Activated CD4-positive, alpha-beta T cell treated with anti-CD3 and anti-CD28 coated beads for 24 hours (primary cell): ENCODE results near the gene TACC2.

Experiments used
- DNase-seq, 2 donors: peaks; one replicate each; pipeline ENCODE4 v3.0.0-alpha.2; 2020; ENCODE audit warnings: low read depth in 2 of 2

The TACC2 gene

DNA sequence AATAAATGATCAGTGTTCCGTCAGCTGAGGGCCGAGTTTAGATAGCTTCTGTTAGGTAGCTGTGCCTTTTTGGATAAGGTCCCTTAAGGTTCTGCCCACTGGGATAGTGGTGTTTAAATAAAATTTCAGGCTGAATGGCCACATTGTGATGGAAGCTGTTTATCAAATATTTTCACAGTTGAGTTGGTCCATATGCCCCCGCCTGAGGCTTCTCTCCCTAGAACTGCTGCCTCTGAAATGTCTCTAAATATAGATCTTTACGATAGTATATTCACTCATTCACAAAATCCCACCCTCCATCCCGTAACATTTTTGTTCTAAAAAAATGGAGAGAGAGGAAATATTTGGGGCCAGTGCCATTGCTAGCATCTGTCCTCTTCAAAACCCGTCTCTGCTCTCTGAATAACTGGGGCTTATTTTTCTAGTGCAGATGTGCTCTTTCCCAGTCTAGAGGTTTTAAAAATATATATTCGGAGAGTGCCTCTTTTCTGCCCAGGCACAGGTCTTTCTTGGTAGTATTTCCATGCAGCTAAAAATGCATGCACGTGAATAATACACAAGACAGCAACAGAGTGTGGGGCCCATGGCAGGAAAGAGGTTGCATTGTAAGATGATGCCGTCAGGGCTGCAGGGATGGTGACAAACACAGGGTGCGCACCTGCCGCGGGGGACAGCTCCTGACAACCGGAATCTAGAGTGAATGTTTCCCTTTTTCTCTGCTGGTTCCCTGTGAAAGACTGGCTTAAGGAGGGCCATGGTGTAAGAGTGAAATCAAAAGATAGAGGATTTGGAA lies 176.7 kb downstream of the TACC2 start:
- no peak for DNase-seq

DNA sequence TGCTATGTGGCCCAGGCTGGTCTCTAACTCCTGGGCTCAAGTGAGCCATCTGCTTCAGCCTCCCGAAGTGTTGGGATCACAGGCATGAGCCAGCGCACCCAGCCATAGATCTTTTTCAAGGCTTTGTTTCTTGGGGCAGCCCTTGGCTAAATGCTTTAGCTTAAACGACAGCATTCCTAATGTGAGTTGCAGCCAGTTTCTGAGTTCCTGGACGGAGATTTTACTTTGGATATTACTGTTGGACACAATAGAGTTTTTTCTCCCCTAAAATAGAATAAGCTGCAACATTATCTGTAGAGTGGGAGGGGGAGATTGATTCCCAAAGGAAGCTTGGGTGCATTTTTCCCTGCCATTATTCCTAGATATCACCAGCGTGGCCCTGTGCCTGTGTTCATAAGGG lies 179.1 kb downstream of the TACC2 start:
- no peak for DNase-seq

GRCh38 chr10:122168598-122169394 lies 179.8 kb downstream of the TACC2 start:
- DNase-seq, result no peak

- no peak for DNase-seq
Observed at GRCh38 chr10:122170802-122171201, 181.8 kb downstream of the TACC2 start.

DNA sequence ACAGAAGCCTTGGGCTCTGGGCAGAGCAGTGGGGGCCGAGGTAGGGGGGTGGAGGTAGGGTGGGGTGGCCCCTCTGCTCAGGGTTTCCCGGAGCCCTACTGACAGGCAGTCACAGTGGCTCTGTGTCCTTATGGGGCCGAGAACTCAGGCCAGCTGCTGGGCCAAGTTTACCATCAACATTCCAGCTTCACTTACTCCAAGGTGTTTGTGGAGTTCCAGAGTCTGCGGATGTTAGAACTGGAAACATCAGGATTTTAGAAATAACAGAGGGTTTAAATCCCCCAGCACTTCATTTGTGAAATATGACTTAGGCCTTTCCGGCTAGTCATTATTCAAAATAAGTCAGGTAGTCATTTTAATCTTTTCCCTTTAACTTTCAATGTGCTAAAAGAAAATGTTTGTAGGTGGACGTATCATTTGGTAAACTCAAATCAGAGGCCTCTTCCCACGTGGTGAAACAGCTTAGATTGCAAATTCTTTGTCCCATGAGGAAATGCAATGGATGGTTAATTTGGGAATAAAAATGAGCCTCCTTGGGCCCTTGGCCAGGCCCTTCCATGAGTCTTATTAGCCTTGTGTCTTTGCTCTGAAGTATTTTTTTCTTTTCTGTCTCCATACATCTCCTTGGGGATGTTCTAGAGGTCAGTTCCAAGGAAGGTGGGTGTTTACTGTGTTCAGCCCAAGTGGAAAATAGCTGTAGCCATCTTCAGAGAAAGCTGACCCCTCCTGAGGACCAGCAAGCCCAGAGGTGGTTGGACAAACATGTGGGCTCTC lies 182.5 kb downstream of the TACC2 start:
- no peak for DNase-seq

DNA sequence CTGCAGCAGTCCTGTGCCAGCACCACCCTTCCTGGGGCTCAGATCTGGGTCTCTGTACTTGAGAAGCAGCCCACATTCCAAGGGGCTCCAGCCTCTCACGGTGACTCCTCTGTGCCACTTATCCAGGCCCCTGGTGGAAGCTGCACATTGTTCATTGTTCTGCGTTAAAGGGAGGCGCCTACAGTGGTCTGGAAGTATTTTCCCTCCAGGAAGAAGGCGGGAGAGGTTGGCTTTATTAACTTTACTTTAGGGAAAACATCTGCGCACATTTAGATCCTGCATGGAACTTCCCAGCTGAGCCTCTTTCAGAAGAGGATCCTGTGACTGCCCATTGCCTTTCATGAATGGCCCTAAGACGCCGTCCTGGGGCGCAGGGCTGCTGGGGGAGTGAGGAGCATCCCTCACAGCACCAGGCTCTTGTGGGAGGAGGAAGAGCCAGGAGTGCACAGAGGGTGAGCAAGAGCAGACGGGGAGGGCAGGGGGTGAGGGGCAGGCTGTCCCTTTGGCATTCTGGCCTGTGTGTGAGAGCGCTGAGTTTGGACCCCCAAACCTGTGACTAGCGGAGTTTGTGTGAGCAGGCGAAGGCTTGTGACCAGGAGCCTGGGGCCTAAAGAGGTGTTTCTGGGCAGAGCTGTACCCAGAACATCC lies 183.5 kb downstream of the TACC2 start:
- no peak for DNase-seq

GRCh38 chr10:122173337-122173736 lies 184.4 kb downstream of the TACC2 start:
- DNase-seq, result no peak

DNA sequence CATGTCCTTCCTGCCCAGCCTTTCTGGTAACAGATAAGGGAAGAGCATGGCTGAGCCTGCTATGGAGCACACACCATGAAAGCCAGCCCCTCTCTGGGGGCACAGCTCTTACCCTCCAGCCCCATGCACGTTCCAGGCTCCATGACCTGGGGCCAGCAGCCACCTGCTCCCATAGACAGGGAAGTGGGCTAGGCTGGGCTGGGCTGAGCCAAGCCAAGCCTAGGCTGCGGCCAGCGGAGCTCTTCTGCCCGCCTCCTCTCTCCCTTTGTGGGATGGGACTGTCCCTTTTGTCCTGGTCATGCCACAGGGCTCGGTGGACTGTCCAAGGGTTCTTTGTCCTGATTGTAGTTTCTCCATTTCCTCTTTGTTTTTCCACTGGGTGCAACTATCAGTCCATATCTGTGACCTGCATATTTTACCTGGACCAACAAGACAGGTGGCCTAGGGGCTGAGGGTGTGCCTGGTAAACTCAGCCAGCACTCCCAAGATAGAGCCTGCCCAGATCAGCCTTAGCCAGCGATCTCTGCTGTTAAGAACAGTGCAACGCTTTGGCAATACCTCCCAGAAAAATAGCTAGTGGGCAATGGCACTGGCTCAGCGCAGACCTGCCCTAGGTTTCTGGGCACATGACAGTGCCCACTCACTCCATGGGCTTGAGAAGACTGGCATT lies 184.9 kb downstream of the TACC2 start:
- no peak for DNase-seq

- no peak for DNase-seq
Observed at GRCh38 chr10:122176232-122177213, 187.6 kb downstream of the TACC2 start.

- no peak for DNase-seq
Observed at GRCh38 chr10:122178655-122179054, 189.7 kb downstream of the TACC2 start.

- no peak for DNase-seq
Observed at GRCh38 chr10:122181041-122181732, 192.2 kb downstream of the TACC2 start.

DNA sequence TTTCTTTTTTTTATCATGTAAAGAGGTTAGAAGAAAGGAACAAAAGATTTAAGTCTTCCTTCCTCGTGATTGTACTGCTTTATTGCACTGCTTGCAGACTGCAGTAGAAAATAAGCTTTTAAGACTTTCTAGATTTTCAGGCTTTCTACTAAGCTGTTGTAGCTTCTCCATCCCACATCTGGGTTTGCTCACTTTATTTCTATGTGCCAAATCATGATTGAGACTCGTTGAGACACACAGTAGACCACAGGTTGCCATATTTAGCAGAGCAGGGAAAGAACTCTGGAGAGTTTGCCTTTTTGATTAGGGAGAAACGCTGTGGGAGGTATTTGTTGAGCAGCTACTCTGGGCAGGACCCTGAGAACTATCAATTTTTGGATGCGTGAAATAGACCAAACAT lies 192.9 kb downstream of the TACC2 start:
- no peak for DNase-seq

GRCh38 chr10:122182308-122182707 lies 193.3 kb downstream of the TACC2 start:
- no peak for DNase-seq

- DNase-seq, result no peak
Observed at GRCh38 chr10:122184254-122184653, 195.3 kb downstream of the TACC2 start.

GRCh38 chr10:122185643-122186042 lies 196.7 kb downstream of the TACC2 start:
- no peak for DNase-seq

DNA sequence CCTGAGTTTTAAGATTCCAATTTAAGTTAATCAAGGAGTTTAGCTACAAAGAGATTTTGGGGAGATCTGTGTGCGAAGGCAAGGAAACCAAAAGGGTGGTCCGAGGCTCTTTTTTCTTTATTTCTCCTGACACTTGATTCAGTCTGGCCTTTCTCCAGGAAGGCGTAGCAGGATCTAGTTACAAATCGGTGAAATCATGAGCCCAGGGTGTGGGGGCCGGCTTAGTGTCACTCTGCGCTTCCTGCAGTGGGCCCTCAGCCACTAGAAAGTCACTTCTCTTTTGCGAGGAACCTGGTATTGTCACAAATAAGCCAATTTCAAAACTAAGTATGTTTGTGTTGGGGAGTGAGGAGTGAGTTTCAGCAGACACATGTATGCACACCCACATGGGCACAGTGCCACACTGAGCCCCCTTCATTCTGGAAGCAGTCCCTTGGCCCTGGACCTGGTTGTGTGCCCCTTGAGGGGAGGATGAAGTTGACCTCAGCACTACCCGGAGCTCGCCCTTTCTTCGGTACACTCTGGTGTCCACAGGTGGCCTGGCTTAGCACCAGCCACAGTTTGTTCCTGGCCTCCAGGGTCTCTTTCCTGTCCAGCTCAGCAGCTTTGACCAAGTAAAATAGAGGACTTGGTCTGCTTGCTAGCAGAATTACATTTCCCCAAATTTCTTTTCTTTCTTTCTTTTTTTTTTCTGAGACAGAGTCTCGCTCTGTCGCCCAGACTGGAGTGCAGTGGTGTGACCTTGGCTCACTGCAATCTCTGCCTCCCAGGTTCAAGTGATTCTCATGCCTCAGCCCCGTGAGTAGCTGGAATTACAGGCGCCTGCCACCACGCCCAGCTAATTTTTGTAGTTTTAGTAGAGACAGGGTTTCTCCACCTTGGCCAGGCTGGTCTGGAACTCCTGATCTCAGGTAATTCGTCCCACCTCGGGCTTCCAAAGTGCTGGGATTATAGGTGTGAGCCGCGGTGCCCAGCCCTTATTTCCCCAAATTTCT lies 198.2 kb downstream of the TACC2 start:
- DNase-seq, result no peak

GRCh38 chr10:122188706-122189105 lies 199.7 kb downstream of the TACC2 start:
- DNase-seq, result no peak

DNA sequence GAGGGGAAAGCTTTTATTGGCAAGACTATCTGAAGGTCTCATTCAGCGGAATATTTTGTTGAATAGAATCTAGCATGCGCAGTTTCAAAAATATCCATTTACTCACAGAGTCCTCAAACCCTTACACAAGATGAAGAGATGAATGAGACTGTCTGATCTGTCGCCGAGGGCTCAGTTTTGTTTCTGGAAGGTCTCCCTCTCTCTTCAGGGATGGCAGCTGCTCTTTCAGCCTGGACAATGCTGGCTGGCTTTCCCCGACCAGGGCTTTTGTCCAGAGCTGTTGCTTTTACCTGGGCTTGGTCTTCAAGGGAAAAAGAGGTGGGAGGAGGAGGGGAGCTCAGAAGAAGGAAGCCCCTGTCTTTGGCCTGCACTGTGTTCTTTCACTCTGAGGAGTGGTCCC lies 200.2 kb downstream of the TACC2 start:
- no peak for DNase-seq
